GM12891 (cell line): ENCODE results near the gene ARF1.

Source experiments
- POLR2A ChIP-seq: IDR thresholded peaks from 2 replicates; pipeline ENCODE4 v1.6.1; 2011; ENCODE audit warnings: low read depth, low read length, control low read depth
- POLR2AphosphoS5 ChIP-seq: IDR thresholded peaks from 2 replicates; pipeline ENCODE4 v1.6.1; 2011; ENCODE audit warnings: low read depth, low read length, control low read depth
- POU2F2 ChIP-seq: IDR thresholded peaks from 2 replicates; pipeline ENCODE4 v1.6.1; 2011; ENCODE audit warnings: low read depth, mild to moderate bottlenecking, control low read depth, low read length, moderate library complexity
- TAF1 ChIP-seq: IDR thresholded peaks from 2 replicates; pipeline ENCODE4 v1.6.1; 2011; ENCODE audit warnings: low read depth, low read length, control low read depth

DNA sequence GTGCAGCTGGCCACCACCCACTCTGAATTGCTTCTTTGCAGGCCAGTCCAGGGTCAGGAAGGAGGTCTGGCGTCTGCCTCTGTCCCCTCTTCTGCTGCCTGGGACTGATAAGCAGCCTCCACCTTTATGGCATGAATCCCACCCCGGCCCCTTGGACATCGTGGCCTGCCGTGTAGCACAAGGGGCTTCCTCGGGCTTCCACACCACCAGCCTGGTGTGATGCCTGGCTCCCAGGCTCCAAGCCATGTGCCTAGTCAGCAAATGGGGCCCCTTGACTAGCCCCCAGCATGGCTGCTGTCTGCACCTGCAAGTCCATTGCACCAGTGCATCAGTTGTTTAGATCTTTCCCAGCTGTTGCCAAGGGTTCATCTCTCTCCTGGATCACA is 9.9 kb upstream of the ARF1 start:
- TF ChIP-seq POLR2A (no peak), POLR2AphosphoS5 (no peak), TAF1 (no peak), POU2F2 (no peak)
